Erythroblast (primary cell): ENCODE data around the gene KCNT2.

Experiments used
- GATA1 ChIP-seq: IDR thresholded peaks from 2 replicates; pipeline ENCODE4 v1.6.1; 2011; ENCODE audit warnings: low read depth, mild to moderate bottlenecking, control low read depth, low read length, moderate library complexity
- POLR2A ChIP-seq: IDR thresholded peaks from 2 replicates; pipeline ENCODE4 v1.6.1; 2011; ENCODE audit warnings: mild to moderate bottlenecking, low read length

DNA sequence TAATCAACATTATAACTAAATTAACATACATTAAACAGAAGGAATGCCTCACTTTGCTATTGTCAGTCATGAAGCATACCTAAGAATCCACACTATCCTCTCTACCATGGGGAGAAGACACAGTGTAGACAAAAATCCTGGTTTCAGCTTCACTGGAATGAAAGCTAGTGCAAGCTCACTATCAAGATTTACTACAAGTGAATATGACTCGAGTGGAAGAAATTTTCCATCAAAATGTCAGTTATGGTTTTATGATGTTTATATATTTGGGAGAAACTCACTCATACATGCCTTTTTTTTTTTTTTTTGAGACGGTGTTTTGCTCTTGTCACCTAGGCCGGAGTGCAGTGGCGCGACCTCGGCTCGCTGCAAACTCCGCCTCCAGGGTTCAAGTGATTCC is 424.3 kb downstream of the KCNT2 start:
- TF ChIP-seq POLR2A (no peak), GATA1 (no peak)
